ENCODE data around the gene PACRG.

The PACRG gene

GRCh38 chr6:163165155-163165910 lies 437.6 kb downstream of the PACRG start:
- in situ Hi-C loops (cut with HindIII; ENCODE audit: low sequenced_read_pairs), result no loop called here

GRCh38 chr6:163165922-163166321 lies 438.1 kb downstream of the PACRG start:
- in situ Hi-C loops (cut with HindIII; ENCODE audit: low sequenced_read_pairs), result no loop called here

- in situ Hi-C loops (cut with HindIII; ENCODE audit: low sequenced_read_pairs), result no loop called here
These were observed 438.7 kb downstream of the PACRG start for GRCh38 chr6:163166507-163166906.

- in situ Hi-C loops (cut with HindIII; ENCODE audit: low sequenced_read_pairs), result no loop called here
These were observed 441.7 kb downstream of the PACRG start for GRCh38 chr6:163169521-163169920.

GRCh38 chr6:163170294-163170883 lies 442.6 kb downstream of the PACRG start:
- in situ Hi-C loops (cut with HindIII; ENCODE audit: low sequenced_read_pairs), result no loop called here

GRCh38 chr6:163173741-163174140 lies 446.0 kb downstream of the PACRG start:
- in situ Hi-C loops (cut with HindIII; ENCODE audit: low sequenced_read_pairs), result no loop called here

- in situ Hi-C loops (cut with HindIII; ENCODE audit: low sequenced_read_pairs), result no loop called here
These were observed 447.5 kb downstream of the PACRG start for GRCh38 chr6:163175301-163175700.

GRCh38 chr6:163176097-163176496 lies 448.3 kb downstream of the PACRG start:
- in situ Hi-C loops (cut with HindIII; ENCODE audit: low sequenced_read_pairs), result no loop called here

- in situ Hi-C loops (cut with HindIII; ENCODE audit: low sequenced_read_pairs), result no loop called here
These were observed 449.2 kb downstream of the PACRG start for GRCh38 chr6:163177007-163177406.

- in situ Hi-C loops (cut with HindIII; ENCODE audit: low sequenced_read_pairs), result no loop called here
These were observed 450.2 kb downstream of the PACRG start for GRCh38 chr6:163177892-163178420.

GRCh38 chr6:163179061-163179460 lies 451.3 kb downstream of the PACRG start:
- in situ Hi-C loops (cut with HindIII; ENCODE audit: low sequenced_read_pairs), result no loop called here

GRCh38 chr6:163179721-163180120 lies 451.9 kb downstream of the PACRG start:
- in situ Hi-C loops (cut with HindIII; ENCODE audit: low sequenced_read_pairs), result no loop called here

- in situ Hi-C loops (cut with HindIII; ENCODE audit: low sequenced_read_pairs), result no loop called here
These were observed 453.2 kb downstream of the PACRG start for GRCh38 chr6:163180874-163181541.

- in situ Hi-C loops (cut with HindIII; ENCODE audit: low sequenced_read_pairs), result no loop called here
These were observed 453.9 kb downstream of the PACRG start for GRCh38 chr6:163181666-163182180.

GRCh38 chr6:163182696-163183095 lies 454.9 kb downstream of the PACRG start:
- in situ Hi-C loops (cut with HindIII; ENCODE audit: low sequenced_read_pairs), result no loop called here

- in situ Hi-C loops (cut with HindIII; ENCODE audit: low sequenced_read_pairs), result no loop called here
These were observed 456.0 kb downstream of the PACRG start for GRCh38 chr6:163183806-163184205.

GRCh38 chr6:163185744-163186143 lies 458.0 kb downstream of the PACRG start:
- in situ Hi-C loops (cut with HindIII; ENCODE audit: low sequenced_read_pairs), result no loop called here

- in situ Hi-C loops (cut with HindIII; ENCODE audit: low sequenced_read_pairs), result no loop called here
These were observed 458.8 kb downstream of the PACRG start for GRCh38 chr6:163186527-163186926.

GRCh38 chr6:163187201-163187600 lies 459.4 kb downstream of the PACRG start:
- in situ Hi-C loops (cut with HindIII; ENCODE audit: low sequenced_read_pairs), result no loop called here

GRCh38 chr6:163187606-163188005 lies 459.8 kb downstream of the PACRG start:
- in situ Hi-C loops (cut with HindIII; ENCODE audit: low sequenced_read_pairs), result no loop called here

GRCh38 chr6:163188746-163189145 lies 461.0 kb downstream of the PACRG start:
- in situ Hi-C loops (cut with HindIII; ENCODE audit: low sequenced_read_pairs), result no loop called here

GRCh38 chr6:163189609-163190008 lies 461.8 kb downstream of the PACRG start:
- in situ Hi-C loops (cut with HindIII; ENCODE audit: low sequenced_read_pairs), result no loop called here

All from DLD1 (cell line).